Mucosa of descending colon (tissue), 3 donors: ENCODE results near the gene RGS17. TPM values are rescaled to one million over a fixed set of nuclear protein-coding genes. Genes with fewer than 3 reads are reported as not detected.
A peak's percentile ranks its signal among the peaks of the same experiment; 100 is the strongest.

Experiments used
- ATAC-seq: fragments of 200-7000 bp; cut with Tn5 transposase; one replicate; pipeline ENCODE4 v1.9.1; 2020; ENCODE audit warnings: mild to moderate bottlenecking, moderate library complexity
- DNase-seq, 3 donors: peaks; one replicate each; pipeline ENCODE4 v3.0.0-alpha.2; 2020
- H3K36me3 ChIP-seq: fragments of 200-600 bp; one replicate; pipeline ENCODE4 v1.8.0; 2021; ENCODE audit warnings: low read depth, mild to moderate bottlenecking
- H3K4me1 ChIP-seq: fragments of 200-600 bp; one replicate; pipeline ENCODE4 v1.8.0; 2021; ENCODE audit warnings: low read depth, mild to moderate bottlenecking
- H3K4me3 ChIP-seq: fragments of 200-600 bp; one replicate; pipeline ENCODE4 v1.8.0; 2021; ENCODE audit warnings: mild to moderate bottlenecking
- H3K9me3 ChIP-seq: fragments of 200-600 bp; one replicate; pipeline ENCODE4 v1.8.0; 2021; ENCODE audit warnings: mild to moderate bottlenecking
- CTCF ChIP-seq: fragments of 200-600 bp; IDR thresholded peaks from one replicate; pipeline ENCODE4 v1.8.0; 2022; ENCODE audit warnings: antibody characterized with exemption, mild to moderate bottlenecking
- intact Hi-C, 2 donors: fragments of 100-400 bp; cut with DNase I in 1 of 2; cut with micrococcal nuclease in 1 of 2; formaldehyde crosslinking; loops; one replicate each; pipeline versions ENCODE4 v1.11.0 to v1.11.1; 2022; cut with DNase I, micrococcal nuclease
- total RNA-seq, 3 donors: library from RNA; stranded (reverse); fragmentation: NEBNext Ultra II Directional in 2 of 3; extraction: Animal tissue kit (Norgen Biotek cat#: 25700) in 2 of 3; gene quantifications; one replicate each; pipeline versions ENCODE4 v1.2.1 to v1.2.4, GENCODE V29; 2021 to 2023
- donor health status: DM: no; HTN: no; CAD: no; lungs with moderate emphysema.
- donor health status: DM: no; HTN: no; CAD: no.
- donor health status: DM: no; HTN: yes; CAD: no.

Gene RGS17
- total RNA-seq, 3 donors from 2014 or later = 0.28 to 0.43 (median 0.43) TPM

GRCh38 chr6:153056308-153056707 lies 74.8 kb downstream of the RGS17 start:
- Histone ChIP-seq H3K36me3 (no peaks in the 10 kb centered on the region), H3K4me1 (no peaks in the 10 kb centered on the region), H3K4me3 (no peak overlapping the region), H3K9me3 (no peaks in the 10 kb centered on the region)
- DNase-seq = no peak
- ATAC-seq = no peak
- intact Hi-C loops = no loop called here
- no peak for TF ChIP-seq CTCF

- intact Hi-C loops = no loop called here
- no peaks in the 10 kb centered on the region for H3K4me1 ChIP-seq
- H3K4me3 ChIP-seq = no peak overlapping the region
- TF ChIP-seq CTCF = no peak
- no peaks in the 10 kb centered on the region for H3K9me3 ChIP-seq
- DNase-seq (no peak), ATAC-seq (no peak)
- H3K36me3 ChIP-seq = no peaks in the 10 kb centered on the region
These were observed 79.3 kb downstream of the RGS17 start for GRCh38 chr6:153051801-153052200.

- DNase-seq = no peak
- Histone ChIP-seq H3K4me1 (no peaks in the 10 kb centered on the region), H3K9me3 (no peaks in the 10 kb centered on the region), H3K36me3 (no peaks in the 10 kb centered on the region), H3K4me3 (no peak overlapping the region)
- intact Hi-C loops = no loop called here
- ATAC-seq = no peak
- TF ChIP-seq CTCF = no peak
These were observed 82.5 kb downstream of the RGS17 start for GRCh38 chr6:153048631-153049030.

GRCh38 chr6:153047386-153047785 lies 83.7 kb downstream of the RGS17 start:
- intact Hi-C loops = no loop called here
- Histone ChIP-seq H3K9me3 (no peaks in the 10 kb centered on the region), H3K4me3 (no peak overlapping the region), H3K4me1 (no peaks in the 10 kb centered on the region), H3K36me3 (no peaks in the 10 kb centered on the region)
- ATAC-seq = no peak
- no peak for DNase-seq
- TF ChIP-seq CTCF = no peak

- no peaks in the 10 kb centered on the region for H3K9me3 ChIP-seq
- no peak for ATAC-seq
- no peaks in the 10 kb centered on the region for H3K36me3 ChIP-seq
- intact Hi-C loops = no loop called here
- DNase-seq = no peak
- no peak for TF ChIP-seq CTCF
- no peaks in the 10 kb centered on the region for H3K4me1 ChIP-seq
- no peak overlapping the region for H3K4me3 ChIP-seq
These were observed 85.8 kb downstream of the RGS17 start for GRCh38 chr6:153045271-153045670.

GRCh38 chr6:153044295-153044694 lies 86.8 kb downstream of the RGS17 start:
- DNase-seq (peak in 1 of 3 donors; percentile 16), ATAC-seq (peak; percentile 95)
- TF ChIP-seq CTCF = no peak
- intact Hi-C loops = no loop called here
- no peaks in the 10 kb centered on the region for H3K36me3 ChIP-seq
- no peaks in the 10 kb centered on the region for H3K4me1 ChIP-seq
- no peaks in the 10 kb centered on the region for H3K9me3 ChIP-seq
- H3K4me3 ChIP-seq = no peak overlapping the region
